ENCODE measurements around the gene TOB2.
A peak's percentile ranks its signal among the peaks of the same experiment; 100 is the strongest.
"Not testable (repeated sequence)": the region's sequence is repeated elsewhere in the genome, so short reads cannot be mapped to it uniquely, and the experiment has no call there.

The TOB2 gene

DNA sequence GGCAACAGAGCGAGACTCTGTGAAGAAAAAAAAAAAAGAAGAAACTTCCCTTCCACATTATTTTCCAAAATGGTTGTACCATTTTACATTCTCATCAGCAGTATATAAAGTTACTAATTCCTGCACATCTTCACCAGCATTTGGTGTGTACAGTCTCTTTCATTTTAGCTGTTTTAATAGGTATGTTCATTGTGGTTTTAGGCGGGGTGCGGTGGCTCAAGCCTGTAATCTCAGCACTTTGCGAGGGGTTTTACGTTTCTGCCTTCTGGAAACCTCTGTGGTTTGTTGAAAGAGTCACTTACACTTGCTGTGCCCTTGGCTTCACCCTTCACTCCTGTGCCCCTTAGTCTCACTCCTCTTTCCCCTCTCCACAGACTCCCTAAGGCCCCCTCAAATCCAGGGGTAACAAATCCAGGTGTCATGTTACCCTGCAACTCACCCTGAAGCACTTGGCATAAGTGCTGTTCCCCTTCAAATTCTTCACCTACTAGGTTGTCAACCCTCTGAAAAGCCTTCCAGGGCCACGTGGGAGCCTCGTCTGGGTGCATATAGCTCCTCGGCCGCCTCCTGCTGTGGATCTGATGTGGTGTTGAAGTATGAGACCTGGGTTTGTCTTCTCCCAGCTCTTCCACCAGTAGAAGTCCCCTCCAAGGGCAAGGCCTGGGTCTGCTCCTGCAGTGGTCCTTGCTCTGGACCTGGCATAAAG, 20.8 kb downstream of the TOB2 start:
- DNase-seq = no peak

DNA sequence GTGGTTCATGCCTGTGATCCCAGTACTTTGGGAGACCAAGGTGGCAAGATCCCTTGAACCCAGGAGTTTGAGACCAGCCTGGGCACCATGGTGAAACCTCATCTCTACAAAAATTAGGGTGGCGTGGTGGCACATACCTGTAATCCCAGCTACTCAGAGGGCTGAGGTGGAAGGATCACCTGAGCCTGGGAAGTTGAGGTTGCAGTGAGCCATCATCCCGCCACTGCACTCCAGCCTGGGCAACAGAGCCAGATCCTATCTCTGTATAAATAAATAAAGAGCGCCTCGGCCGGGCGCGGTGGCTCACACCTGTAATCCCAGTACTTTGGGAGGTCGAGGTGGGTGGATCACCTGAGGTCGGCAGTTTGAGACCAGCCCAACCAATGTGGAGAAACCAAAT, 27.9 kb downstream of the TOB2 start:
- no peak for DNase-seq

DNA sequence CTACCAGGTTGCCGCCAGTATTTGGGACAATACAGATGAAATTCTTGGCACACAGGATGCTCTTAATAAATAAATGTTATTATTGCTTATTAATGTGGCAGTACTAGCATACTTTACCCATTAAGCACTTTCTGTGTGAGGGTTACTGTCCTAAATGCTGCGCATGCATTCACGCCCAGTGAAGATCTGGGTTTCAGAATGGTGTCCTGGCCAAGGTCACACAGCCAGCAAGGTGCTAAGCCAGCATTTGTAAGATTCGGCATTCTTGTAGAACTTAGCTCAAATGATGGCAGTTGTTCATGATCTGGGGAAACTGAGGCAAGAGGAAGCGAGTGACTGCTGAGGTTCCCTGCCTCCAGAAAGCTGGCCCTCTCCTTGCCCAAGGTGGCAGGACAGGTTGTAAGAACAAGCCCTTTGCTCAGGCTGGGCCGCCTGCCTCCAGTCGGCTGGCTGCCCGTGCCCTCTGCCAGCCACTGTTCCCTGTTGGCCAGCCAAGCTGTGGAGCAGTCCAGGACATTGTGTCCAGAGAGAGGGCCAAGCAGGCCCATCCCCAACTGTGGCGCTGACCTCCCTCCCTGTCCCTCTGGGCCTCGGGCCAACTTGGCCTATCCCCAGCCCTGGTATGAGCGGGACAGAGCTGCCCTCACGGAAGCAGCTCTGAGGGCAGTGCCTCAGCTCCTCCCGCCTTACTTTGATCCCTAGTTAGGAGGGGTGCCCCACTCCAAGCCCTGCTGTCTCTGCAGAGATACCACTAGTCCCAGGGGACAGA, 28.8 kb downstream of the TOB2 start:
- DNase-seq = no peak

DNA sequence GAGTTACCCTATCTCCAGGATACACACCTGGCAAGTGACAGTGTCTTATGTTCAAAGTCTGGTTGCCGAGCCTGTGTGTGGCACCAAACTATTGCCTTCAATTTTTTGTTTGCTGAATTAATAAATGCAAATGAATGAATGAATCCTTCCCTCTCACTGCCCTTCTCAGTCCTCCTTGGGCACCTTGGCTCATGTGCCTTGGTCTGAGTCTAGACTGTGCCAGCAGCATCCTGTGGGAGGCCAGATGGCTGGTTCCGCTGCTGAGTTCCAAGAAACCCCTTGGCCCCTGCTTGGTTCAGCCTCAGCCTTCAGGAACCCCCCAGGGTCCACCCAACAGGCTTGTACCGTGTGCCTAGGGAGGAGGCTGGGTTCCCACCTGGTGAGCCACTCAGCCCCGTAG, 31.0 kb downstream of the TOB2 start:
- no peak for DNase-seq

DNA sequence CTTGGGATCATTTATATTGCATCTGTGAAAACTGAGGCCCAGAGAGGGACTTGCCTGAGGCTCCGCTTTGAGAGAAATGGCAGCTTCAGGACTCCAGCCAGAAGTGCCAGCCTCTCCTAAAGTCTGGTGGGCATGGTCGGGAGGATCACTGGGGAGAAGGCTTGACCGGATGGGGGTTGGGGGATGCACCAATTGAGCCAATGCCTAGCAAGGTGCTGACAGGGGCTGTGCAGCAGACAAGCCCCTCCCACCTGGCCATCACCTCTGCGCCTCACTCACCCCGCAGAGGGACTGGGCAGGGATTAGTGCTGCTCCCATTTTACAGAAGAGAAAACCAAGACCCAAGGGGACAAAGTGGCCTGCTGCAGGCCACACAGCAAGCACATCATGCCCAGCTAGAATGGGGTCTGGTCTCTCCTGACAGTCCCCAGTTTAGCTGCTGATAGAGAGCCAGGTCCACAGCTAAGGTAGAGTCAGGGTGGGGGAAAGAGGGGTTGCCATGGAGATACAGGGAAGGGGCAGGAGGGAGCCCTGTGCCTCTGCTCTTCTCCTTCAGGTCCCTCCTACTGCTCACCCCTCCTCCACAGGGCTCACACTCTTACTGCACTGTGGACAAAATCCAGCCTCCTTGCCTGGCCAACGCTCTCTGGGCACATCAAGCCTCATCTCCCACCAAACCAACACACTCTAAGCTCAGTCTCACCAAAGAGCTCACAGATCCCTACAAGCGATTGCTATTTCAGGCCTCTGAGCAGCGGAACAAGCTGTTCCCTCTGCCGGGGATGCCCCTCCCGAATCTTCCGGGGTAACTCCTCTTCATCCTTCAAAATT, 35.4 kb downstream of the TOB2 start:
- DNase-seq = no peak

DNA sequence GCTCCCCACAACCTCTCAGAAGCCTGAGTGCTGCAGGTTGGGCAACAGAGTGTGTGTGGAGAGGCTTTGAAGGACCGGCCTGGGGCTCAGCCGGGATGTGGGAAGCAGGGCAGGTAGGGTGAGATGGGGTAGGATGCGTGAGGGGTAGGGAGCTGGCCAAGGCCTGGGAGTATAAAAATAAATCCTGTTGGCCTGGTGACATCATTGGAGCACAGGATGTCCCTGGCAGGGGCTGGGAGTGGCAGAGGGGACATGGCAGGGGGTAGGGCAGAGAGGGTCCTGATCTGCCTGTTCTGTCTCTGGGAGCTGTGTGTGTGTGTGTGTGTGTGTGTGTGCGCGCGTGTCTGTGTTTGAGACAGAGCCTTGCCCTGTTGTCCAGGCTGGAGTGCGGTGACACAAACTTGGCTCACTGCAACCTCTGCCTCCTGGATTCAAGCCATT, 36.3 kb downstream of the TOB2 start:
- no peak for DNase-seq

DNA sequence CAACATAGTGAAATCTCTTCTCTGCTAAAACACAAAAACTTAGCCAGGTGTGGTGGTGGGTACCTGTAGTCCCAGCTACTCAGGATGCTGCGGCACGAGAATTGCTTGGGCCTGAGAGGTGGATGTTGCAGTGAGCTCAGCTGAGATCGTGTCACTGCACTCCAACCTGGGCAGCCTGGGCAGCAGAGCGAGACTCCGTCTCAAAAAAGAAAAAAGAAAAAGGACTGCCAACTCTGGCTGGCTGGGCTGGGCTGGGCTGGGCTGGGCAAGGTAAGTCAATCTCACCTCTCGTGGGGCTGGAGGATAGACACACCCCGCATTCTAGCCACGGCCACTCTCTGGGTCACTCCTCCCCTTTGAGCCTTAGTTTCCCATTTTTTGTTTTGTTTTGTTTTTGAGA, 37.9 kb downstream of the TOB2 start:
- DNase-seq = no peak

DNA sequence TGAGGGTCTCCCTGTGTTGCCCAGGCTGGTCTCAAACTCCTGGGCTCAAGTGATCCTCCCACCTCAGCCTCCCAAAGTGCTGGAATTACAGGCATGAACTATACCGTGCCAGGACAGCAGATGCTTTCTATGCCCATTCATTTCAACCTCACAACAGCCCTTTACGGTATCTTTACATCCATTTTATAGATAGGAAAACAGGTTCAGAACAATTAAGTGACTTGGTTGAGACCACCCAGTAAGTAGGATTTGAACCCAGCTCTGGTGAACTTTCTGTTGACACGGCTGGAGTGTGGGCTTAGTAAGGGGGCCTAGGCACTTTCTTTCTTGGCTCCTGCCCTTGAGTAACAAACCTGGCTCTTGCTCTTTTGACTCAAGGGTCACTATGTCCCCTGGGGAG, 39.2 kb downstream of the TOB2 start:
- DNase-seq = no peak

DNA sequence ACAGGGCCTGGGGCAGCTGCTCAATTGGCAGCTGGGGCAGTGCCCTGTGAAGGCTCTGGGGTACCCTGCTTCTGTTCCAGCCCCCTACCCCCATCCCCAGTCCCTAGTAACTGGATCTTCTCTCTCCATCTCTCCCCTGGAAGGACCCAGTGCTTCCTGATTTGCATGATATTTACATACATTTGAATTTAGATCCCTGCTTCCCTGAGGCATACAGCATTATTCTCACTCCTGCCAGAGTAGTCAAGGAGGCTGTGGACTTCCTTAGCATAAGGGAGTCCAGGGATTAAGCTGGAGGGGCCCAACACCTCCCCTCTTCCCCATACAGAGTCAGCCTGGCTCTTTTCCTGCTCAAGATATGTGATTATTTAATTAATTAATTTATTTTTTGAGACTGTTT, 40.2 kb downstream of the TOB2 start:
- no peak for DNase-seq

DNA sequence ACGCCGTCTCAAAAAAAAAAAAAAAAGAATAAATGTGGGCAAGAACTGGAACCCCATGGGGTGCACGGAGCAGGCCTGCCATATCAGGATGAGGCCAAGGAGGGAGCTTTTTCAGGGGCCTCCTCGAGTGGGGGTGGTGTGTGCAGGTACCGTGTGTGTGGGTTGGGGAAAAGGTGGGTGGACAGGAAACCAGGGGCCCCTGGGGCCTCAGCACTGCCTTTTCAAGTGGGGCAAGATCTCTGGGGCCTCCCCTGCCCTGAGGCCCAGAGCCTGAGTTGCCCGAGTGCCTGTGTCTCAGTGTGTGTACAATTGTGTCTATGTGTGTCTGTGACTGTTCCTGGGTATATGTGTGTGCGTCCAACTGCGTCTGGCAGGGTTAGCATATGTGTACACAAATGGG, 41.0 kb downstream of the TOB2 start:
- no peak for DNase-seq

DNA sequence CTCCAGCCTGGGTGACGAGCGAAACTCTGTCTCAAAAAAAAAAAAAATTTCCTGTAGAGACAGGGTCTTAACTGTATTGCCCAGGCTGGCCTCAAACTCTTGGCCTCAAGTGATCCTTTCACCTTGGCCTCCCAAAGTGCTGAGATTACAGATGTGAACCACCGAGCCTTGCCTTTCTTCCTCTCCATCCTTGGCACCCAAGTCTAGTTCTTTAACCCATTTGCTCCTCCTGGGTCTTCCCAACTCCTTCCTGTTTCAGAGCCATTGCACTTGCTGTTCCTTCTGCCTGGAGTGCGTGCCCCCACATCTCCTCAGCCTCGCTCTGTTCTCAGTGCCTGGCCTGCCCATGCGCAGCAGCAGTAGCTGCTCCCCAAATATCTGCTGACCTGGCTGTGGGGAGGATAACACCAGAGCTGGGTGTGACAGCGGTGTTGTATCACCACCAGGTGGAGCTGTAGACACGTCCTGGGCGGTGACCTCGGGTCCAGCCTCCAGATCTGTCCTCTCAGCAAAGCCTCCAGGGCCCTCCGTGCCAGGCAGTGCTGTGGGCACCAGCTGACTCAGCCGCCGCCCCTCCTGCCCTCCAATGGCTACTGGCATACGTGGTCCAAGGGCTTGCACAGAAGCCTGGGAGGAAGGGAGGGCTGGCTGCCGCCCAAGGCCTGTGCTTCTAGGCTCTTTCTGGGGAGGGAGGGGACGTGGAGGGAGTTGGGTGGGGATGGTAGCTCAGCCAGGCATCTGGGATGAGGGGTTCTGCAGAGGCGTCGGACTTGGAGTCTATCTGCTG, 42.9 kb downstream of the TOB2 start:
- peak; percentile 89 for DNase-seq

DNA sequence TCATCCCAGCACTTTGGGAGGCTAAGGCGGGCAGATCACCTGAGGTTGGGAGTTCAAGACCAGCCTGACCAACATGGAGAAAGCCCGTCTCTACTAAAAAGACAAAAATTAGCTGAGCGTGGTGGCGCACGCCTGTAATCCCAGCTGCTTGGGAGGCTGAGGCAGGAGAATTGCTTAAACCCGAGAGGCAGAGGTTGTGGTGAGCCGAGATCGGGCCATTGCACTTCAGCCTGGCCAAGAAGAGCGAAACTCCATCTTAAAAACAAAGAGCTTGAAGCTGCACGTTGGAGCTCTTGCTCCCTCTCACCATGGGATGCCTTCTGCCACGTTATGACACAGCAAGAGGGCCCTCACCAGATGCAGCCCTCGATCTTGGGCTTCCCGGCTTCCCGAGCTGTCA, 43.8 kb downstream of the TOB2 start:
- not testable (repeated sequence) for DNase-seq

DNA sequence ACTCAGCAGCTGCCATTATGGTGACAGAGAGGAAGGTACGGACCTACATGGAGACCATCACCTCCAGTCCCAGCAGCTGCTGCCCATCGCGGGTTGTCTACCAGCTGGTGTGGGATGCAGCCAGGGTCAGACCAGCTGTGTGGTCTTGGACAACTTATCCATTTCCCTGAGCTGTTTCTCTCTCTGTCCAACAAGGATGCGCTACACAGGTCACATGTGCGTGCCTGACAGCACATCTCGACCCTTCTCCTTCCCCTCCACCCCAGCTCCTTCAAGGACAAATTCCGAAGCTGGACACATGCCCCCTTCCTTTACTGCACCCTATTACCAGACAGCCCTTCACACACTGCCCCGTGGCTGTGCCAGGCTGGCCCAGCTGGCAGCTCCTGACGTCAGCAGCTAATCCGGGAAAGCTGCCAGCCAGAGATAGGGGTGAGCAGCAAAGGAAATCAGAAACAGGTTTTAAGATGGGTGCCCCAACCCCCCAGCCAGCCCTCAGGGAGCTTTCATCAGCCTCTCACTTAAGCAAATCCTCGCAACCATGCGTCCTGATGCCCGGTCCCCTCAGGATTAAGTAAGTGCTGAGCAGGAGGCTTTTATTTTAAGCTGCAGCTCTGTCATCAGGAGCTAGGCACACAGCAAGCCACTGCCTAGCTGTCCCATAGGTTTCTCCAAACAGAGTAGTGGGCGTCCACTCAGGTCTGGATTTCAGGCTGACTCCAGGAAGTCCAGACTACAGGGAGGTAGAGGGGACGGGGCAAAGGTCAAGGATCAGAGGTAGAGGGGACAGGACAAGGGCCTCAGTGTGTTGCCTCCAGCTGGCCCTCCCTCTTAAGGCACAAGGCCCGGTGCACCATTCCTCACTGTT, 44.6 kb downstream of the TOB2 start:
- peak; percentile 88 for DNase-seq

DNA sequence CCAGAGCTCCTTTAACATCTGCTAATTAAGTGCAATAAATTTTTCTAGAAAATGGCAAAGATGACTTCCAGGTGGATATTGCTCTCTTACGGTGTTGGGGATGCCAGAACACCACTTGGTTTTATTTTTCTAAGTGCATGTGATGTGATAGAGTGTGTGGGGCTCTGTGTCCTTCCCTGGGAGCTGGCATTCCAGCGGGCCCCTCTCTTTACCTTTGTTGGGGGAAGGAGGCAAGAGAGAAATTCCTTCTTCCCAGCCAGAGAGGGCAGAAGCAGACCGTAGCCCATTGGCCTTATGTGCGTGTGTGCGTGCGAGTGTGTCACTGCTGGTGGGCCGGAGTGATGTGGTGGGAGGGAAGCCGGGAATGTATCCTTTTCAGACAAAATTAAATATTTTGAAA, 47.7 kb downstream of the TOB2 start:
- no peak for DNase-seq

DNA sequence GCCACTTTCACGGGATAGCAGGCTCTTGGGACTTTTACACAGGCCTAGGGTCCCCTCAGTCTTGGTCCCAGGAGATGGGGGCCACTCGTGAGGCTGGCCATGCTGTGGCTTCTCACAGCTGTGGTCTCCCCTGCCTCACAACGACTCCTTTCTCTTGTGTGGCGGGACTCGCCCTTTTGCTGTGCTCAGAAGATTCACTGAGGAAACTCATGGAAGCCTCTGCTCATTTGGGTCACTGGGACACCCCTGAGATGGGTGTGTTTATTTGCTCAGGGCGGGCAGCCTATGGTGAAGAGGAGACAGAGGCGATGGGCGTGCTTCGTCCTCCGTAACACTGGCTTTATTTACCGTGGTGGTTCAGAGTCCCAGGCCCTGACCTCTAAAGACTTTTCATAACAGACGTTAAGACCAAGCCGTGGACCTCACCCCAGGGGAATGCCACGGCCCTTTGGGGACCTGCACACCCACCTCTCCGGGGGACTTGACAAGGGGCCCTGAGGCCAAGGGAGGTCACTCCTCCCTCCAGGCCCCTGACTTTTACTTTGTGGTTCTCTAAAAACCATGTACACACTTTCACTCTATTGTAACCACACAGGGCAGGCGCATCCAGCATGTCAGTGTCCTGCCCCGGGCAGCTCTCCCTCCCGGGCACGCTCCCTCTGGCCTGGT, 49.3 kb downstream of the TOB2 start:
- no peak for DNase-seq

DNA sequence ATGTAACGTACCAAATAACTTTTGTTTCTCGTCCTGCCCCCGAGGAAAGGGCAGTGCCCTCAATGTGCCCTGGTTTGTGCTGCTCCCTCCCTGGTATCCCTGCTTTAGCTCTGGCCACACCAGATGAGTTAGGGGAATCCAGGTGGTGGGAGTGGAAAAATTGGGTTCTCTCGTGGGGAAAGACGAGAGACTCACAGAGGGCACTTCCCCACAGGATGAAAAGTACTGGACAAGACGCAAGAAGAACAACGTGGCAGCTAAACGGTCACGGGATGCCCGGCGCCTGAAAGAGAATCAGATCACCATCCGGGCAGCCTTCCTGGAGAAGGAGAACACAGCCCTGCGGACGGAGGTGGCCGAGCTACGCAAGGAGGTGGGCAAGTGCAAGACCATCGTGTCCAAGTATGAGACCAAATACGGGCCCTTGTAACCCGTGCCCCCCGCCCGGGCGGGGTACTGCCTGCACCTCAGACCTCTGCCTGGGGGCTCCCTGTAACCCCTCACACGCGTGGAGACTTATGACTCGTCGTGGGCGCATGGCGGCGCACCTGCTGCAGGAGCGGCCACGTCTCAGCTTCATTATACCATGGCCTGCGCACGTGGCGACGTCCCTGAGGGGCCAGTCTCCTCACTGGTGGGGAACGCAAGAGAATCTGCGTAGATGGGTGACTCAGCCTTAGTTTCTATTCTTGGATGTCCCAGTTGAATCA, 50.9 kb downstream of the TOB2 start:
- no peak for DNase-seq

DNA sequence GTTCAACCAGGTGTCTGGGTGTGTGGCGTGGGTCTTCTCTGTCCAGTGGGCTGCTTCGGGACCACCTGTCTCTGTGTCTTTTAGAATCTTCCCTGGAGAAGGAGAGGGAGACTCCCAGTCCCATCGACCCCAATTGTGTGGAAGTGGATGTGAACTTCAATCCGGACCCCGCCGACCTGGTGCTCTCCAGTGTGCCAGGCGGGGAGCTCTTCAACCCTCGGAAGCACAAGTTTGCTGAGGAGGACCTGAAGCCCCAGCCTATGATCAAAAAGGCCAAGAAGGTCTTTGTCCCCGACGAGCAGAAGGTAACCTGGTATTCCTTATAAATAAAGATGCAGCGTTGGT, 52.6 kb downstream of the TOB2 start:
- no peak for DNase-seq

DNA sequence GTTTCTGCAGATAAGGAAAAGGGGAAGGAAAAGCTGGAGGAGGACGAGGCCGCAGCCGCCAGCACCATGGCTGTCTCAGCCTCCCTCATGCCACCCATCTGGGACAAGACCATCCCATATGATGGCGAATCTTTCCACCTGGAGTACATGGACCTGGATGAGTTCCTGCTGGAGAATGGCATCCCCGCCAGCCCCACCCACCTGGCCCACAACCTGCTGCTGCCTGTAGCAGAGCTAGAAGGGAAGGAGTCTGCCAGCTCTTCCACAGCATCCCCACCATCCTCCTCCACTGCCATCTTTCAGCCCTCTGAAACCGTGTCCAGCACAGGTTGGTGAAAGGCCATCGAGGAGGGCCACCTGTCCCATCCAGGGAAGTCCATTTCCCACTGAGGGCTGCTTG, 59.3 kb downstream of the TOB2 start:
- no peak for DNase-seq

DNA sequence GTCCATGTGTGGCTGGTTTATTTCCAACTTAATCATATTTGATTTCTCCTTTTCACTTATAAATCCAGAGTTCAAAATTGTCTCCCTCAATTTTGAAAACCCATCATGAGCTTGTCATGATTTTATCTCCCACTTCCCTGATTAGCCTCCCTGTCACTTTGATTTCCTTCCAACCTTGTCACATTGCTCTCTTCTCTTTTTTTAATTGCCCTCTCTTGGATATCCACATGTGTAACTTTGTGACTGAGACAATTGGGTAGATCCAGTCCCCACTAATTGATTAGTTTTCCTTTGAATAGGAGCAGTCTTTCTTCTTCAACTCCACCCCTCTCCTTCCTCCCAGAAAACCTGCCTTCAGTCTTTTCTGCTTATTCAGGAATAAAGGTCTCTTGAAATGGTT, 62.5 kb downstream of the TOB2 start:
- no peak for DNase-seq

Data from DMS53 (cell line).